CD4-positive, alpha-beta T cell treated with Interleukin-17A for 1 hour (primary cell): Measurements from ENCODE around the gene METTL21C.

Source experiments
- DNase-seq: peaks from one replicate; pipeline ENCODE4 v3.0.0-alpha.2; 2020

Gene METTL21C

GRCh38 chr13:102694937-102695336 lies at the start of gene METTL21C:
METTL21C (minus strand) TSS chr13:102695044; CDS start chr13:102694498, 546 bp downstream.
- DNase-seq, result no peak

GRCh38 chr13:102742506-102742905 lies 47.7 kb upstream of the METTL21C start:
- DNase-seq, result no peak

GRCh38 chr13:102742101-102742500 lies 47.3 kb upstream of the METTL21C start:
- no peak for DNase-seq

- no peak for DNase-seq
Measured at GRCh38 chr13:102729560-102730270, 34.9 kb upstream of the METTL21C start.

GRCh38 chr13:102726430-102726829 lies 31.6 kb upstream of the METTL21C start:
- DNase-seq, result peak; percentile 22

- DNase-seq, result peak; percentile 28
Measured at GRCh38 chr13:102724923-102725322, 30.1 kb upstream of the METTL21C start.

- peak; percentile 27 for DNase-seq
Measured at GRCh38 chr13:102721800-102722231, 27.0 kb upstream of the METTL21C start.

GRCh38 chr13:102718746-102719145 lies 23.9 kb upstream of the METTL21C start:
- DNase-seq, result no peak

GRCh38 chr13:102715447-102715846 lies 20.6 kb upstream of the METTL21C start:
- no peak for DNase-seq

GRCh38 chr13:102710261-102710679 lies 15.4 kb upstream of the METTL21C start:
- no peak for DNase-seq

GRCh38 chr13:102709536-102709935 lies 14.7 kb upstream of the METTL21C start:
- no peak for DNase-seq

GRCh38 chr13:102708991-102709390 lies 14.1 kb upstream of the METTL21C start:
- DNase-seq, result no peak

GRCh38 chr13:102708211-102708610 lies 13.4 kb upstream of the METTL21C start:
- no peak for DNase-seq

- DNase-seq, result no peak
Measured at GRCh38 chr13:102707467-102707866, 12.6 kb upstream of the METTL21C start.

- DNase-seq, result no peak
Measured at GRCh38 chr13:102704238-102705058, 9.6 kb upstream of the METTL21C start.

- DNase-seq, result no peak
Measured at GRCh38 chr13:102703726-102704035, 8.8 kb upstream of the METTL21C start.

GRCh38 chr13:102702965-102703725 lies 8.3 kb upstream of the METTL21C start:
- DNase-seq, result no peak

- no peak for DNase-seq
Measured at GRCh38 chr13:102701331-102701730, 6.5 kb upstream of the METTL21C start.

- DNase-seq, result no peak
Measured at GRCh38 chr13:102700088-102701031, 5.5 kb upstream of the METTL21C start.

GRCh38 chr13:102699504-102699903 lies 4.7 kb upstream of the METTL21C start:
- no peak for DNase-seq

GRCh38 chr13:102698649-102698980 lies 3.8 kb upstream of the METTL21C start:
- DNase-seq, result no peak

- DNase-seq, result no peak
Measured at GRCh38 chr13:102697929-102698648, 3.2 kb upstream of the METTL21C start.
